H1 (cell line): ENCODE data around the gene GPS1.

ENCODE experiments used
- CEBPB ChIP-seq: IDR thresholded peaks from 2 replicates; pipeline ENCODE4 v1.6.1; 2012; ENCODE audit warnings: low read depth, low read length
- CTCF ChIP-seq, 3 experiments: IDR thresholded peaks; 1 replicate in 2 of 3; 2 replicates in 1 of 3; pipeline versions ENCODE4 v1.5.1 to v1.6.1; 2011; ENCODE audit warnings: low read length in 3 of 3, mild to moderate bottlenecking in 3 of 3, inconsistent platforms in 2 of 3, low read depth in 1 of 3, moderate library complexity in 1 of 3; ENCODE audit not compliant: insufficient read depth in 1 of 3; ENCODE audit errors: control extremely low read depth in 1 of 3
- EP300 ChIP-seq, 2 experiments: IDR thresholded peaks; 1 replicate in 1 of 2; 2 replicates in 1 of 2; pipeline ENCODE4 v1.6.1; 2011 to 2012; ENCODE audit warnings: low read depth in 2 of 2, low read length in 2 of 2, mild to moderate bottlenecking in 2 of 2, borderline replicate concordance in 1 of 2, inconsistent platforms in 1 of 2, moderate library complexity in 1 of 2
- NANOG ChIP-seq: IDR thresholded peaks from 2 replicates; pipeline ENCODE4 v1.6.1; 2011; ENCODE audit warnings: low read length, low read depth, mild to moderate bottlenecking, inconsistent platforms; ENCODE audit not compliant: insufficient read depth, poor library complexity, severe bottlenecking
- POLR2A ChIP-seq, 2 experiments: IDR thresholded peaks; 1 replicate in 1 of 2; 2 replicates in 1 of 2; pipeline ENCODE4 v1.6.1; 2011; ENCODE audit warnings: low read depth in 2 of 2, low read length in 2 of 2, mild to moderate bottlenecking in 2 of 2; ENCODE audit errors: control extremely low read depth in 1 of 2
- RFX5 ChIP-seq: IDR thresholded peaks from 2 replicates; pipeline ENCODE4 v1.6.1; 2011; ENCODE audit warnings: low read depth, low read length, improper control_type of control experiment, borderline replicate concordance
- SAP30 ChIP-seq: fragments of 300-600 bp; sonication (generic); IDR thresholded peaks from 2 replicates; pipeline ENCODE4 v1.7.1; 2012; ENCODE audit warnings: low read length, moderate library complexity, mild to moderate bottlenecking, inconsistent platforms; ENCODE audit not compliant: insufficient read depth, insufficient replicate concordance
- SP1 ChIP-seq: IDR thresholded peaks from 2 replicates; pipeline ENCODE4 v1.6.1; 2011; ENCODE audit warnings: low read depth, low read length
- TCF12 ChIP-seq: IDR thresholded peaks from 2 replicates; pipeline ENCODE4 v1.6.1; 2011; ENCODE audit warnings: low read depth, mild to moderate bottlenecking, low read length
- TEAD4 ChIP-seq: IDR thresholded peaks from 2 replicates; pipeline ENCODE4 v1.6.1; 2012; ENCODE audit warnings: low read depth, low read length, inconsistent platforms, mixed read lengths
- USF2 ChIP-seq: IDR thresholded peaks from 2 replicates; pipeline ENCODE4 v1.6.1; 2011; ENCODE audit warnings: low read length, improper control_type of control experiment
- TF ChIP-seq, protein P1 (sequence below): IDR thresholded peaks from 2 replicates; pipeline ENCODE4 v1.6.1; 2012; ENCODE audit warnings: inconsistent platforms

GRCh38 chr17:82037092-82037888 lies 14.4 kb upstream of the GPS1 start, which contains the start of gene DCXR:
- TF ChIP-seq EP300 (IDR thresholded peaks at IDR 0.05; ENCODE audit: borderline replicate concordance in 1 of 2, low read depth in 2 of 2, low read length in 2 of 2), result no peak
- TF ChIP-seq SAP30, result no peak
- TF ChIP-seq CEBPB, result no peak
- TF ChIP-seq SP1, result peak; percentile 48; the same call in 1 of the 2 replicates
- TF ChIP-seq TEAD4, result no peak
- peak; percentile 83 to 94 (median 85) for TF ChIP-seq CTCF (IDR thresholded peaks at IDR 0.05; ENCODE audit: control extremely low read depth in 1 of 3, insufficient read depth in 1 of 3, low read depth in 1 of 3, low read length in 3 of 3)
- no peak for TF ChIP-seq TCF12
- TF ChIP-seq POLR2A (IDR thresholded peaks at IDR 0.05; ENCODE audit: control extremely low read depth in 1 of 2, low read depth in 2 of 2, low read length in 2 of 2), result peak in 1 of 2 experiments; percentile 83; a peak in 2 of 3 replicates
- no peak for TF ChIP-seq RFX5
- no peak for TF ChIP-seq USF2
- TF ChIP-seq, protein P1, sequence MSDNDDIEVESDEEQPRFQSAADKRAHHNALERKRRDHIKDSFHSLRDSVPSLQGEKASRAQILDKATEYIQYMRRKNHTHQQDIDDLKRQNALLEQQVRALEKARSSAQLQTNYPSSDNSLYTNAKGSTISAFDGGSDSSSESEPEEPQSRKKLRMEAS, result peak; percentile 87
- TF ChIP-seq NANOG, result no peak
